Mucosa of stomach (tissue), 1 donor: ENCODE results near the gene STAB1.

Experiments
- H3K27me3 ChIP-seq: one replicate; pipeline ENCODE4 v1.7.0; 2013; ENCODE audit warnings: mild to moderate bottlenecking, low read length; ENCODE audit not compliant: control insufficient read depth, insufficient read depth
- H3K36me3 ChIP-seq: one replicate; pipeline ENCODE4 v1.7.0; 2013; ENCODE audit warnings: low read length; ENCODE audit not compliant: control insufficient read depth, insufficient read depth
- H3K4me1 ChIP-seq: one replicate; pipeline ENCODE4 v1.7.0; 2013; ENCODE audit warnings: mild to moderate bottlenecking, low read length; ENCODE audit not compliant: control insufficient read depth, insufficient read depth
- H3K4me3 ChIP-seq: one replicate; pipeline ENCODE4 v1.7.0; 2013; ENCODE audit warnings: low read length
- H3K9ac ChIP-seq: one replicate; pipeline ENCODE4 v1.7.0; 2013; ENCODE audit warnings: mild to moderate bottlenecking, low read length, moderate library complexity
- H3K9me3 ChIP-seq: one replicate; pipeline ENCODE4 v1.7.0; 2013; ENCODE audit warnings: mild to moderate bottlenecking, low read length, moderate library complexity; ENCODE audit not compliant: control insufficient read depth
- donor health status: Pancreatic carcinoma.

The STAB1 gene

DNA sequence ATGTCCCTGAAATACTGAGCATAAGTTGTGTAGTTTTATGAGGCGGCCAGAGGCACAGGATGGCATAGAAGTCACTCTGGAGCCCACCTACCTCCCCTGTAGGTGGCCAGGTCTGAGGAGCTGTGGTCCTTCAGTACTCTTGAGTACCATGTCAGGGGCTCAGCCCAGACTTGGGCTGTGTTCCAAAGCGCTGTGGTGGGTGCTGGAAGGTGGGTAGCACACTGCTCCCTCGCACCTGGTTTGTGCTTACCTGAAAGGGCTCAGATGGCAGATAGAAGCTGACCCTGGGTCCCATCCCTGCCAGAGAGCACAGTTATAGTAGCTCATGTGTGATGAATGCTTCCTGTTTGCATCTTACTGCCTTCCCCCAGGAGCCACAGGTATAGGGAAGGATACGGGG, 24.2 kb upstream of the STAB1 start:
- H3K4me1 ChIP-seq, result peaks cover 4% of the 10 kb centered on the region
- H3K9ac ChIP-seq, result no peak overlapping the region
- peaks cover 22% of the 10 kb centered on the region for H3K36me3 ChIP-seq
- no peak overlapping the region for H3K4me3 ChIP-seq
- H3K9me3 ChIP-seq, result no peaks in the 10 kb centered on the region
- no peaks in the 10 kb centered on the region for H3K27me3 ChIP-seq

DNA sequence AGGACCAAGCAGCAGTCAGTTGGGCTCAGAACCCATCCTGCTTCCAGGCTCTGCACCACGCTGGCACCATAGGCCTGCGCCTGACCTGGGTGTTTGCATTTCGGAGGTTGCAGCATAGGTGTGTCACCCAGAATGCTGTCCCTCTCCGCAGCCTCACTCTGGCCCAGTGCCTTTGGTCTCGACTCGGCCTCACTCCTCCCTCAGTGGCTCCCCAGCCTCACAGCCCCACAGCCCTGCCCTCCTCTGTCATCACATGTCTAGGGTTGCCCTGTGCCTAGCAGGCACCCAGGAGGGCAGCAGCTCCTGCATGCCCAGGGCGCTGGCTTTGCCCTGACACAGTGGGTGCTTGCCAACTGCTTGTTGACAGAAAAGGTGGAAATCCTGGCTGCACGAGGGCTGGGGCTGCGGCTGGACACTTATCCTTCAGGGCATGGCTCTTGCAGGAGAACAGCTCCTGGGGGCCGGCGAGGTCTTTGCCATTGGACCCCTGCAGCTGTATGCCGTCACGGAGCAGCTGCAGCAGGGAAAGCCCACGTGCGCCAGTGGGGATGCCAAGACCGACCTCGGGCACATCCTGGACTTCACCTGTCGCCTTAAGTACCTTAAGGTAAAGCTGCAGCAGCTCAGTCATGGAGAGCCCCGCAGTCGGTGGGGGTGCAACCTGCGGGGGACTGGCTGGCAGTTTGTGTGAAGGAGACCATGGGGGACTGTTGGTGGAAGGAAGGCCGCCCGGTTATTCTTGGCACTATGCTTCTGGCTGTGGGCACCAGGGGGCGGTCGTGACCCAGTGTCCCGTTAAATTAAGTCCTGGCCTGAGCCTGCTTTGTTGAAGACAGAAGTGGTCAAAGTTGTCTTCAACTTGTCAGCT, 23.5 kb upstream of the STAB1 start:
- Histone ChIP-seq H3K27me3 (no peaks in the 10 kb centered on the region), H3K9ac (no peak overlapping the region), H3K36me3 (peaks cover 23% of the 10 kb centered on the region), H3K9me3 (no peaks in the 10 kb centered on the region), H3K4me3 (no peak overlapping the region), H3K4me1 (peaks cover 4% of the 10 kb centered on the region)

DNA sequence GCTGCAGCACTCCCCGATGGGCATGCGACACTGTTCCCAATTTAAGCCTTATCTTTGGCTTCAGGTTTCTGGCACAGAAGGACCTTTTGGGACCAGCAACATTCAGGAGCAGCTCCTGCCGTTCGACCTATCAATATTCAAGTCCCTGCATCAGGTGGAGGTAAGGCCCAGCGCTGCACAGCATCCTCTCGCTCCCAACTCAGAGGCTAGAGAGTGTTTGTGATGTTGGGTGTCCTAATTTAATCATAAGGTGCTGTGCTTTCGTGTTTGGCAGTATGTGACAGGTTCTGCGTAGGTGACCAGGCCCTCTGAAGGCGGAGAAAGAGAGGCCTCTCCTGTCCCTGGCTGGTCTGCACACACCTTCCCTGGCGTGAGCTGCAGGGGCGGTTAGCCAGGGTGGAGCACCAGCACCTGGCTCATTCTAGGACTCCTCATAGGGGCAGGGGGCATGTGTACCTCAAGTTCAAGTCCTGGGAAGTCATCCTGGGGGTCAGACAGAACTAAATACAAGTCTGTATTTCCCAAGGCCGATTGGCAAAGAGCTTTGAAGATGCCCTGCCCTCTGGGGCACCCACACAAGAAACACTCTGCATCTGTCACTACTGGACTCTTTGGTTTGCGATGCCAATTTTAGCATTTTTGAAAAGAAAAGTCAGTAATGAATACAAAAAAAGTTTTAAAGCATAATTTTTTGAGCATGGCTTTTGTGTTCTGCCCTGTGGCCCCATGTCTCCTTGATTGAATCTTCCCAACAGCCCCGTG, 22.7 kb upstream of the STAB1 start:
- peaks cover 23% of the 10 kb centered on the region for H3K36me3 ChIP-seq
- no peak overlapping the region for H3K9ac ChIP-seq
- H3K4me3 ChIP-seq, result no peak overlapping the region
- H3K9me3 ChIP-seq, result no peaks in the 10 kb centered on the region
- peaks cover 2% of the 10 kb centered on the region for H3K4me1 ChIP-seq
- no peaks in the 10 kb centered on the region for H3K27me3 ChIP-seq

DNA sequence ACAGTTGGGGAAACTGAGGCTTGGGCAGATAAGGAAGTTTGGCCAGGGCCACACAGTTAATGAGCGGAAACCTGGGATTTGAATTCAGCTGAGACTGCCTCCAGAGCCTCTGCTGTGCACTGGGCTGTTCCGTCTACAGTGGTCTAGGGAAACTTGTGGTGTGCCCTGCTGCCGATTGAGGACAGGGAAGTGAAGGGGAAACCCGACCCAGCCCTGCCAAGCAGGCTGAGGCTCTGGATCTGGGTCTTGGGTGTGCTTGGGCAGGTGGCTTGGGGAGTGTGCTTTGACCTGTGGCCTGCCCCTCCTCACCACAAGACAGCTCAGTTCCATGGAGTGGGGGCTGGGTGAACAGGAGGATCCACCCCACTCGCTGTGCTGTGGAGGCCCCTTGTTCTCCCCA, 22.1 kb upstream of the STAB1 start:
- H3K27me3 ChIP-seq, result no peaks in the 10 kb centered on the region
- no peaks in the 10 kb centered on the region for H3K9me3 ChIP-seq
- no peak overlapping the region for H3K4me3 ChIP-seq
- peaks cover 23% of the 10 kb centered on the region for H3K36me3 ChIP-seq
- H3K4me1 ChIP-seq, result no peaks in the 10 kb centered on the region
- no peak overlapping the region for H3K9ac ChIP-seq

DNA sequence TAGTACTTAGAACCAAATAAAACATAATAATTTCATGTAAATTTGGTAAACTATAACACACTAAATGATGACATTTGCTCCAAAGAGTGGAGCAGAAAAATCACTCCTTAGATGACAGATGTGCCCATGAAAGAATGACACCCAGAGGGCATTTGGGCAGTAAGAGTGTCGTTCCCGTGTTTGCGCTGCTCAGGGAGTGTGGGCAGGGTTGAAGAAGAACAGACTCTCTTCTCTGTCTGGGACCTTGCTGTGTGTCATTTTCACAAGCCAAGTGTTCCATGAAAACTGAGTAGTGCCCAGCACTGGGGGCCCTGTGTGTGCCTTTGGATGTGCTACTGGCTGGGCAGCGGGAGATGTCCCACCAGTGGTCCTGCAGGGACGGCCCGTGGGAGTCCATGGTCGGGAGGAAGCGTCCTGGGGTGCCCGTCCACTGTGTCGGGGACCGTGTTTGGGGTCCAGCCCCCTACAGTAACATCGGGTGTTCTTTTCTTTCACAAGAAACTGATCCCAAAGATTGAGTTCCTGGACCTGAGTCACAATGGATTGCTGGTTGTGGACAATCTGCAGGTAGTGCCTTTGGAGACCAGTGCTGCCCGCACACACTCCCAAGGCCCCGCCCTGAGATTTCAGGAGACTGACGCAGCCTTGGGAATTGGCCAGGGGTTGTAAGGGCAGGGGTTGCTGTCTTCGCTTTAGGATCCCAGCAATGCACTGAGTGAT, 17.9 kb upstream of the STAB1 start:
- no peaks in the 10 kb centered on the region for H3K4me1 ChIP-seq
- H3K27me3 ChIP-seq, result no peaks in the 10 kb centered on the region
- no peak overlapping the region for H3K4me3 ChIP-seq
- H3K9ac ChIP-seq, result no peak overlapping the region
- H3K36me3 ChIP-seq, result peaks cover 32% of the 10 kb centered on the region
- H3K9me3 ChIP-seq, result no peaks in the 10 kb centered on the region

DNA sequence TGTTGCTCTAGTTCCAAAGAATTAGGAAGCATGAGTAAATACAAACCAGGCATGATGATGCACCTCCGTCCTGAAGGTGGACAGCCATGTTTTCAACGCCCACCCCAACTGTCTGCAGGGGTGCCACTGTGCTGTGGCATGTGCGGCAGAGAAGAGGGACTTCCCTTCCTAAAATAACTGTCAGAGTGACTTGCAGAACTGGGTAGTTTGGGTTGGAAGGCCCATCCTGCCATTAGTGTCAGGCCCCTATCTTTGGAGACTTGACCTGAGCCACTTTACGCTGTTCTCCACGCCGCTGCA, 17.4 kb upstream of the STAB1 start:
- Histone ChIP-seq H3K36me3 (peaks cover 26% of the 10 kb centered on the region), H3K4me3 (no peak overlapping the region), H3K9ac (no peak overlapping the region), H3K4me1 (no peaks in the 10 kb centered on the region), H3K9me3 (no peaks in the 10 kb centered on the region), H3K27me3 (no peaks in the 10 kb centered on the region)

DNA sequence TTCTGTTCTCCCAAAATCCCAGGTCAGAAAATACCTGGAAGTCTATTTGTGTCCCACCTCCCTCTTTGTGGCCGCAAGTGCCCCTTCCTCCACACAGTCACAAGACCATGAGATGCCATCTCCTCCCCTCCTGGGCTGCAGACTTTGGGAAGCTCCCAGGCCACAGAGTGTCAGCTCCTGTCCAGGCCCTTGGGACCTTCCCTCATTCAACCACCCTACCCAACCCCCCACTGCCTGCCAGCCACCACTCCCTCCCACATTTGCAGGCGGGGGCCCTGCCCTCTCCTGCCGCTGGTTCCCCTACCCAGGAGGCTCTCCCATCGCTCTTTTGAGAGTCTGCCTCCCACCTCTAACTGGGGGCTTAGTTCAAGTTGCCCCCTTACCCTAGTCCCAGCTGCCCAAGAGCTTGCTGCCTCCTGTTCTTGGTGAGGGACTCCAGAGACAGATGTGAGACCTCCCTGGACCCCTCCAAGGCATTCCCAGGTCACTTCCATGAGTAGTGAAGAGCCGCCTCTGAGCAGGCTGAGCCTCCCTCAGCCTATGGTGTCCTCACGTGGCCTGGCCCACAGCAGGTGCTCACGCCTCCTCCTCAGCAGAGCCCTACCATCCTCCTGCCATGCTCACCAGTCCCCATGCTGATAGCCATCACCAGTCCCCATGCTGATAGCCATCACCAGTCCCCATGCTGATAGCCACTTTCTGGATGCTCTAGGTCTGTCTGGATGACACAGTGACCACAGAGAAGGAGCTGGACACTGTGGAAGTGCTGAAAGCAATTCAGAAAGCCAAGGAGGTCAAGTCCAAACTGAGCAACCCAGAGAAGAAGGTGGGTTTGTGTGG, 15.9 kb upstream of the STAB1 start:
- H3K4me1 ChIP-seq, result no peaks in the 10 kb centered on the region
- H3K9me3 ChIP-seq, result no peaks in the 10 kb centered on the region
- H3K36me3 ChIP-seq, result peaks cover 17% of the 10 kb centered on the region
- H3K4me3 ChIP-seq, result no peak overlapping the region
- no peaks in the 10 kb centered on the region for H3K27me3 ChIP-seq
- no peak overlapping the region for H3K9ac ChIP-seq

DNA sequence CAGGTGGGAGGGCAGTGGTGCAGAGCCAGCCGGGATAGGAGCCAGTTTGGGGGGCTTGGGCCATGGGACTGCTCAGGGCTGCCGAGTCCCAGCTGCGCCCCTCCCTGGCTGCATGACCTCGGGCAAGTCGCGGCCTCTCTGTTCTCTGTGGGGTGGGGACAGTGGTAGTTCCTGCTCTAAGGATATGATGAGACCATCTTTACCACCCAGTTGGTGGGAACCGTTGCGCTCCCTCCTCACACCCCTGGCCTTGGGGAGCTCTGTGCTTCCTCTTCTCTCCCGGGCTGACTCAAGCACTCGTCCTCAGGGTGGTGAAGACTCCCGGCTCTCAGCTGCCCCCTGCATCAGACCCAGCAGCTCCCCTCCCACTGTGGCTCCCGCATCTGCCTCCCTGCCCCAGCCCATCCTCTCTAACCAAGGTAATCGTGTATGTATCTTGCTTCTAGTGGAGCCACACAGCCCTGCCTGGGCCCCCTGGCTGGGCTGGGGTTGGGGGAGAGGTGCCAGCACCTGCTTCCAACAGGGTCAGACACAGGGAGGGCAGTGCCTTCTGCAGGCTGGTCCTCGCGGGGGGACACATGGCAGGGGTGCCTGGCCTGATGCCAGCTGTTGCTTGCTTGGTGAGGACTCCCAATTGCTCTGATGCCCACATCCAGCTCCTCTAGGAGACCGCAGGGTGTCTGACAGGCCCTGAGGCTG, 15.1 kb upstream of the STAB1 start:
- no peaks in the 10 kb centered on the region for H3K9me3 ChIP-seq
- H3K4me3 ChIP-seq, result no peak overlapping the region
- H3K9ac ChIP-seq, result no peak overlapping the region
- peaks cover 17% of the 10 kb centered on the region for H3K36me3 ChIP-seq
- no peaks in the 10 kb centered on the region for H3K27me3 ChIP-seq
- no peaks in the 10 kb centered on the region for H3K4me1 ChIP-seq

DNA sequence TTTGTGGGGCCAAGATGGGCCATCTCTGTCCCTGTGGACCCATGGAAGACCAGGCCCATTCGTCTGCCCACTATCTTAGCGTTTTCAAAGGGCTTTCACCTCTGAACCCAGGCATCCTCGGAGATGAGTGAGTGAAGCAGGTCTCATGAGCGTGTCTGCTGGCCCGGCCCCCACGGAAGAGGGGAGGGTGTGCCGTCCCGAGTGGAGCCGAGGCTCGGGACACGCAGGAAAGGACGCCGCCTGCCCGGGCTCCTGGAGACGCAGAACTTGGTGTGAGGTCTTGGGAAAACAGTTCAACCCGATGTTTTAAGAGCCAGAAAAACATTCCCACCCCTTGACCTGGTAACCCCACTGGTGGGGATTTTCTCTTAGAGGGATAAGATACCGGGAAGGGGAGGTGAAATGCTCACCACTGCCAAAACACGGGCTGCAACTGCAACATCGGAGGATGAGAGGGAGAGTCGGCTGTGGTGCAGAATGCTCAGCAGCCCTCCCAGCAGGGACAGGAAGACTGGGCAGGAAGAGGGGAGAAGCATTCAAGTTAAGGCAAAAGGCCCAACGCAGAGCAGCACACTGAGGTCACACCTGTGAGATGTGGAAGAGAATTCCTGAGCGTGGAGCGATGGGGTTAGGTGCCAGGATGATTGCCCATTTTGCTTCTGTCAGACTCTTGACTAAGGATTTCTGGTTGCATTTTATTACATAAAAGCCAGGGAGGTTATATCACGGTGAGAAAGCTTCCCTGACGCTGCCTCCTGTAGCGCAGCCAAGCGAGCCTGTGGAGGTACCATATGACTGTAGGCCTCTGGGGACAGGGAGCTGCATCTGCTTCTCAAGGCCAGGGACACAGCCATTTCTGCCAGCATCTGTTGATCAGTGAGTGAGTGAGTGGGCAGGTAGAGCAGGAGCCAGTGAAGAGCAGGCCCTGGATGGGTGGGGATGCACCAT, 14.1 kb upstream of the STAB1 start:
- H3K36me3 ChIP-seq, result peaks cover 9% of the 10 kb centered on the region
- H3K4me1 ChIP-seq, result no peaks in the 10 kb centered on the region

DNA sequence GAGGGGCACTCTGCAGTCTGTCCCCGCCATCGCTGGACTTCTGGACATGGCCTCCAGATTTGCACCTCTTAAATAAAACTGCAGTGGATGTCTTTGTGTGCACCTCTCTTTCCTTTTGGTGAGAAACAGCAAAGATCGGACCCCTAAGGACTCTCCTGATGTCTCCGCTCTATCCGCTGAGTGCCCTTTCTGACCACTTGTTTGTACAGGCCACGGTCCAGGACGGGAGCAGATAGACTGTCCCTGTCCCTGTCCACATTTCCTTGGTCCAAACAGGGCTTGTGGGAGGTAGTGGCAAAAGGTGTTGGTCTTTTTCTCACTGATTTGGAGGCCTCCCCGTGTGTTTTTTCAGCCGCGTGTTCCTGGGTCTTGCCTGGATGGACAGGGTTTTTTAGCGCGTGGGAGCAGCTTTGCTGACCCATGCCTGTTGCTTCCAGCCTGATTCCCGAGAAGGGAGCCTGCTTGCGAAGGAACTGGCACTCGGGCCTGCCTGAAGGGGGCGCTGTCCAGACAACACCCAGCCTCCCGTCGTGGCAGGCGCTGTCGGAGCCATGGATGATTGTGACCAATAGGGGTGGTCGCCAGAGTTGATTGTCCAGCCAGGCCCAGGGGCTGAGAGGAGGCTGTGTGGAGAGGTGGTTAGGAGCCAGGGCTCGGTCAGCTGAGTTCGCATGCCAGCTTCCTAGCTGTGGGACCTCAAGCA, 13.2 kb upstream of the STAB1 start:
- no peak overlapping the region for H3K4me3 ChIP-seq
- no peaks in the 10 kb centered on the region for H3K27me3 ChIP-seq
- peaks cover 9% of the 10 kb centered on the region for H3K36me3 ChIP-seq
- no peaks in the 10 kb centered on the region for H3K9me3 ChIP-seq
- H3K9ac ChIP-seq, result no peak overlapping the region
- no peaks in the 10 kb centered on the region for H3K4me1 ChIP-seq

More for the DNA sequence above, 14.1 kb upstream of the STAB1 start:
- Histone ChIP-seq H3K4me3 (no peak overlapping the region), H3K27me3 (no peaks in the 10 kb centered on the region), H3K9me3 (no peaks in the 10 kb centered on the region), H3K9ac (no peak overlapping the region)
